ENCODE data around the gene DNAJB2. TPM values are rescaled to one million over a fixed set of nuclear protein-coding genes. Genes with fewer than 3 reads are reported as not detected.

Gene DNAJB2
- 10 to 100 TPM; 32.6 to 52.1 (median 39.9) TPM for total RNA-seq
- long read RNA-seq: 0 reads

DNA sequence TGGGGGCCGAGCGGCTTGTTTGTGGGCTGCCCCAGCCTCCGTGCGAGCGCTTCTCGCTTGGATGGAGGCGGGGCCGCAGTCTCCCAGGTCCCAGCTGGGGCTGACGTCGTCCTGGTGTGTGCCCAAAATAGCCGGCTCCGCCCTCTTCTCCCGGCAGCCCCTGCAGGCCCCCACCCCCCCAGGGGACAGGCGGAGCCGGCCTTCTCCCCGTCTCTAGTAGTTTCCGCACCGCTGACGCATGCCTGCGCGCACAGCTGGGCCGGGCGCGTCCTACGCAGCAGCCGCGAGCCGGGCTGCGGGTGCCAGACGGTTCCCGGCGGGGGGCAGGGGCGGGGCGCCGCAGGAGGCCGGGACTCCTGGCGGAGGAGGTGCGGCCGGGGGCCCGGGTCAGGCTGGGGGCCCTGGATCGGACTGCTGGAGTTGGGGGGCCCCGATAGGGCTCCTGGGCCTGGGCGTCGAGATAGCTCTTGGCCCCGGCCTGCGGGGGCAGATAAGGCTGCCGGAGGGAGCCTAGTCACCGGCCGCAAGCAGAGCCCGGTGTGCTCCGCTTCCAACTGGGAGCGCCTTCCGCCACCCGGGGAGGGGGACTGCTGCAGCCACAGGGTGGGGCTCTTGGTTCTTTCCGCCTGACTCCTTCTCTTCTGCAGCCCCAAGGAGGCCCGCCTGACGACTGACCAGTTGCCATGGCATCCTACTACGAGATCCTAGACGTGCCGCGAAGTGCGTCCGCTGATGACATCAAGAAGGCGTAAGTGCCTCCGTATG, at the start of gene DNAJB2:
TSS of gene DNAJB2 (plus strand) at position 216 of the 765 bp plus-strand sequence. CDS start at position 684, 468 bp downstream.
- intact Hi-C loops (cut with DNase I): no loop called here
- Histone ChIP-seq H3K4me1 (peaks cover 0 to 15% (median 0%) of the 10 kb centered on the region in 4 donors), H3K9me3 (no peaks in the 10 kb centered on the region), H3K27ac (peak within 1 kb of the TSS; percentile 95 to 100 (median 99)), H3K4me3 (peak within 1 kb of the TSS; percentile 48 to 93 (median 75)), H3K36me3 (peaks cover 0 to 33% (median 5%) of the 10 kb centered on the region in 4 donors), H3K27me3 (no peaks in the 10 kb centered on the region)
- TF ChIP-seq, protein P1, sequence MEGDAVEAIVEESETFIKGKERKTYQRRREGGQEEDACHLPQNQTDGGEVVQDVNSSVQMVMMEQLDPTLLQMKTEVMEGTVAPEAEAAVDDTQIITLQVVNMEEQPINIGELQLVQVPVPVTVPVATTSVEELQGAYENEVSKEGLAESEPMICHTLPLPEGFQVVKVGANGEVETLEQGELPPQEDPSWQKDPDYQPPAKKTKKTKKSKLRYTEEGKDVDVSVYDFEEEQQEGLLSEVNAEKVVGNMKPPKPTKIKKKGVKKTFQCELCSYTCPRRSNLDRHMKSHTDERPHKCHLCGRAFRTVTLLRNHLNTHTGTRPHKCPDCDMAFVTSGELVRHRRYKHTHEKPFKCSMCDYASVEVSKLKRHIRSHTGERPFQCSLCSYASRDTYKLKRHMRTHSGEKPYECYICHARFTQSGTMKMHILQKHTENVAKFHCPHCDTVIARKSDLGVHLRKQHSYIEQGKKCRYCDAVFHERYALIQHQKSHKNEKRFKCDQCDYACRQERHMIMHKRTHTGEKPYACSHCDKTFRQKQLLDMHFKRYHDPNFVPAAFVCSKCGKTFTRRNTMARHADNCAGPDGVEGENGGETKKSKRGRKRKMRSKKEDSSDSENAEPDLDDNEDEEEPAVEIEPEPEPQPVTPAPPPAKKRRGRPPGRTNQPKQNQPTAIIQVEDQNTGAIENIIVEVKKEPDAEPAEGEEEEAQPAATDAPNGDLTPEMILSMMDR (IDR thresholded peaks at IDR 0.05): peak in 1 of 4 donors; percentile 5
- peak; percentile 96 for TF ChIP-seq POLR2A (IDR thresholded peaks at IDR 0.05)
- 0% methylated on average over 12 of the region's 65 CpGs for WGBS (ENCODE audit: insufficient coverage, low coverage, low lambda C conversion rate, missing lambda C conversion rate)
- peak; percentile 94 to 97 (median 96) for ATAC-seq
- DNase-seq: peak; percentile 99

DNA sequence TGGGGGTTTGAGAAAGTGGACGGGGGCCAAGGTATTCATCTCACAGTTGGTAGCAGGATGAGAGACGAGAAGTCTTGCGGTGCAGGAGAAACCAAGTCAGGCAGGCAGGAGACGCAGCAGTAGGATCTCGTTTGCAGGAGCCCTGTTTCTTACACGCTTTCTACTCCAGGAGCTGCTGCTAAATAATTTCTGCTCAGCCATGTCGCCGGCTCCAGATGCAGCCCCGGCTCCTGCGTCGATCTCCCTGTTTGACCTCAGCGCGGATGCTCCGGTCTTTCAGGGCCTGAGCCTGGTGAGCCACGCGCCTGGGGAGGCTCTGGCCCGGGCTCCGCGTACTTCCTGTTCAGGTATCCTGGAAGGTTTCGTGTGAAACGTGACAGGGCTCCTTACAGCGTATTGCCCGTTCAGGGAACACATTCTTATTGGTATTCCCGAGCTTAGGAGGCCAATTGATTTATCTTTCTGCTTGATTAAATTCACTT, 49.1 kb upstream of the DNAJB2 start:
- Histone ChIP-seq H3K9me3 (no peaks in the 10 kb centered on the region), H3K4me3 (peak overlapping the region; percentile 66 to 90 (median 77)), H3K27ac (peak overlapping the region; percentile 89 to 98 (median 90)), H3K36me3 (peaks cover 5 to 49% (median 22%) of the 10 kb centered on the region in 4 donors), H3K27me3 (no peaks in the 10 kb centered on the region), H3K4me1 (peaks cover 0 to 14% (median 5%) of the 10 kb centered on the region in 4 donors)
- ATAC-seq (peak; percentile 25 to 53 (median 40)), DNase-seq (peak in 2 of 3 donors; percentile 72 to 75)
- intact Hi-C loops (cut with DNase I): no loop called here
- TF ChIP-seq POLR2A (IDR thresholded peaks at IDR 0.05): no peak
- TF ChIP-seq, protein P1 (IDR thresholded peaks at IDR 0.05): no peak
- WGBS (ENCODE audit: insufficient coverage, low coverage, low lambda C conversion rate, missing lambda C conversion rate): 0% methylated on average over 8 of the region's 24 CpGs

GRCh38 chr2:219234331-219234730, 44.8 kb upstream of the DNAJB2 start:
- H3K36me3 ChIP-seq: peaks cover 0 to 69% (median 32%) of the 10 kb centered on the region in 4 donors
- 89% methylated on average over 3 of the region's 3 CpGs for WGBS (ENCODE audit: insufficient coverage, low coverage, low lambda C conversion rate, missing lambda C conversion rate)
- no peak for ATAC-seq
- H3K27ac ChIP-seq: no peak overlapping the region
- H3K4me1 ChIP-seq: peaks cover 0 to 9% (median 3%) of the 10 kb centered on the region in 4 donors
- intact Hi-C loops (cut with DNase I): no loop called here
- TF ChIP-seq, protein P1 (IDR thresholded peaks at IDR 0.05): no peak
- no peak for TF ChIP-seq POLR2A (IDR thresholded peaks at IDR 0.05)
- H3K27me3 ChIP-seq: no peaks in the 10 kb centered on the region
- DNase-seq: no peak
- H3K9me3 ChIP-seq: no peaks in the 10 kb centered on the region
- H3K4me3 ChIP-seq: no peak overlapping the region

DNA sequence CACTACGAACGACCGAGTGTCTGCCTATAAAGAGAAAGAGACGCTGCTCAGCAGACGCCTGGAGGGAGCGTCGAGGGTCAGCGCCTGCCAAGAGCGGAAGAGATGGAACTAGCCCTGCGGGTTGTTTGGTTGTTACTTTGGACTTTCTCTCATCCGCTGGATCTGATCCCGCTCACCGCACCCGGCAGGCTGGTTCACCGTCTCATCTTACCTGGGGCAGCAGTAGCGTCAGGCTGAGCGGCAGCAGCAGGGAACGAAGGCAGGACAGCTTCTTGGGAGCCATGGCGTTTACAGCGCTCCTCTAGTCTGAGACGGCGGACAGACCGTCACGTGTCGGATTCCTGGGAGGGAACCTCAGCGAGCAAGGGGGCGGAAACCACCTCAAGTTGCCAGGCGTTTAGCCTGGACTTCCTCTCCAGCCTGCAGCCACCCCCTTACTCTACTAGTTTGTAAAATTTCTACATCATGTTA, 35.8 kb upstream of the DNAJB2 start:
- no peak for TF ChIP-seq POLR2A (IDR thresholded peaks at IDR 0.05)
- TF ChIP-seq, protein P1 (IDR thresholded peaks at IDR 0.05): no peak
- Histone ChIP-seq H3K4me1 (peaks cover 2 to 30% (median 11%) of the 10 kb centered on the region in 4 donors), H3K4me3 (peak overlapping the region in 2 of 3 donors; percentile 22 to 47), H3K36me3 (peaks cover 0 to 5% (median 2%) of the 10 kb centered on the region in 4 donors), H3K27ac (peak overlapping the region in 2 of 3 donors; percentile 41 to 63), H3K27me3 (no peaks in the 10 kb centered on the region), H3K9me3 (no peaks in the 10 kb centered on the region)
- peak; percentile 58 to 66 (median 61) for ATAC-seq
- DNase-seq: peak in 2 of 3 donors; percentile 61 to 74
- WGBS (ENCODE audit: insufficient coverage, low coverage, low lambda C conversion rate, missing lambda C conversion rate): 32% methylated on average over 8 of the region's 28 CpGs
- intact Hi-C loops (cut with DNase I): no loop called here
